ENCODE measurements around the gene OPRM1.

- TF ChIP-seq, protein P1, sequence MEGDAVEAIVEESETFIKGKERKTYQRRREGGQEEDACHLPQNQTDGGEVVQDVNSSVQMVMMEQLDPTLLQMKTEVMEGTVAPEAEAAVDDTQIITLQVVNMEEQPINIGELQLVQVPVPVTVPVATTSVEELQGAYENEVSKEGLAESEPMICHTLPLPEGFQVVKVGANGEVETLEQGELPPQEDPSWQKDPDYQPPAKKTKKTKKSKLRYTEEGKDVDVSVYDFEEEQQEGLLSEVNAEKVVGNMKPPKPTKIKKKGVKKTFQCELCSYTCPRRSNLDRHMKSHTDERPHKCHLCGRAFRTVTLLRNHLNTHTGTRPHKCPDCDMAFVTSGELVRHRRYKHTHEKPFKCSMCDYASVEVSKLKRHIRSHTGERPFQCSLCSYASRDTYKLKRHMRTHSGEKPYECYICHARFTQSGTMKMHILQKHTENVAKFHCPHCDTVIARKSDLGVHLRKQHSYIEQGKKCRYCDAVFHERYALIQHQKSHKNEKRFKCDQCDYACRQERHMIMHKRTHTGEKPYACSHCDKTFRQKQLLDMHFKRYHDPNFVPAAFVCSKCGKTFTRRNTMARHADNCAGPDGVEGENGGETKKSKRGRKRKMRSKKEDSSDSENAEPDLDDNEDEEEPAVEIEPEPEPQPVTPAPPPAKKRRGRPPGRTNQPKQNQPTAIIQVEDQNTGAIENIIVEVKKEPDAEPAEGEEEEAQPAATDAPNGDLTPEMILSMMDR (IDR thresholded peaks at IDR 0.05), result no peak
- TF ChIP-seq POLR2AphosphoS5 (IDR thresholded peaks at IDR 0.05) (no peak), POLR2A (IDR thresholded peaks at IDR 0.05) (no peak)
Measured at GRCh38 chr6:154134471-154135147, 95.6 kb downstream of the OPRM1 start.
